ENCODE results near the gene EZH1.
"Not testable (repeated sequence)": the region's sequence is repeated elsewhere in the genome, so short reads cannot be mapped to it uniquely, and the experiment has no call there.

EZH1 gene

DNA sequence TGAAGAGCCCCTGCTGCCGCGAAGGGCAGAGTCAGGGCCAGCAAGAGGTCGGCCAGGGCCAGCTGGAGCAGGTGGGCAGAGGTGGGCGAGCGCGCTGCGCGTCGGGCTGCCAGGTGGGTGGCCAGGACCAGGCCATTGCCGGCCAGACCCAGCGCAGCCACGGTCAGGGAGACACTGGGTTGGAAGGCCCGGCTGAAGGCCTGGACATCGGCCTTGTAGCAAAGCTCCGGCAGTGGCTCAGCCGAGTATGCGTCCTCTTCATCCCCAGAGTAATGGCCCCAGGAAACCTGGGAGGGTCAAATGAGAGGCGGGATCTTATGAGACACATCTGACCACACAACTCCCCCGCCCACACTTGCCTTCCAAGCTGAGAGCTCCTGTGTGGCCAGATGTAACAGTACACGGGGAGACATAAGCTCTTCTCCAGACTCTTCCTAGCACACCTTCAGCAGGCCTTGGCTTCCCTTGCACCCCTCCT lies 64.5 kb downstream of the EZH1 start:
- no peak for DNase-seq

DNA sequence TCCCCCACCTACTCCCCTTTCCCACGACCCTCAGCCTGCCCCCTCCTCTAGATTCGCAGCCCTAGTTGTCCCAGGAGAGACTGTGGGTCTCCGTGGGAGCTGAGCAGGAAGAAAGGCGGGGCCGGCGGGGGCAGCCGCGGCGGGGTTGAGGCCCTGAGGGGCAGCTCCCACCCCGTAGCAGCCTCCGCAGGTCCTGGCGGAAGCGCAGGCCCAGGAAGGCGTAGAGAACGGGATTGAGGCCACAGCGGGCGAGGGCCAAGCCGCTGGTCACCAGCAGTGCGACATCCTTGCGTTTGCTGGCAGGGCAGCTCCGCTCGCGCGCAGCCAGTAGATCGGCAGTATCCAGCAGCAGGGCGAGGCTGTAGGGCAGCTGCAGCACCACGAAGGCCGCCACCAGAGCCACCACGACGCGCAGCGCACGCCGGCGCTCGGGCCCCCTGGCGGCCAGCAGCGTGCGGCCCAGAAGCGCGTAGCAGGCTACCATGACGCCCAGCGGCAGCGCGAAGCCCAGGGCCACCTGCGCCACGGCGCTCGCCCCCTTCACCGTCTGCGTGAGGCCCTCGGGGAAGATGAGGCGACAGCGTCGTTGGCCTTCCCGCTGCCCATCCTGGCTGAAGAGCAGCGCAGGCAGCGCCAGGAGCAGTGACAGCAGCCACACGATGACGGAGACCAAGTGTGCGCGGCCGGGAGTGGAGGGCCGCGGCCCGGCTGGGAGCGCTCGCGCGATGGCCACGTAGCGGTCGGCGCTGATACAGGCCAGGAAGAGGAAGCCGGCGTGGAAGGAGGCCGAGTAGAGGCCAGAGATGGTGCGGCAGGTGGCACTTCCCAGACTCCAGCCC lies 65.1 kb downstream of the EZH1 start:
- peak; percentile 82 for DNase-seq

DNA sequence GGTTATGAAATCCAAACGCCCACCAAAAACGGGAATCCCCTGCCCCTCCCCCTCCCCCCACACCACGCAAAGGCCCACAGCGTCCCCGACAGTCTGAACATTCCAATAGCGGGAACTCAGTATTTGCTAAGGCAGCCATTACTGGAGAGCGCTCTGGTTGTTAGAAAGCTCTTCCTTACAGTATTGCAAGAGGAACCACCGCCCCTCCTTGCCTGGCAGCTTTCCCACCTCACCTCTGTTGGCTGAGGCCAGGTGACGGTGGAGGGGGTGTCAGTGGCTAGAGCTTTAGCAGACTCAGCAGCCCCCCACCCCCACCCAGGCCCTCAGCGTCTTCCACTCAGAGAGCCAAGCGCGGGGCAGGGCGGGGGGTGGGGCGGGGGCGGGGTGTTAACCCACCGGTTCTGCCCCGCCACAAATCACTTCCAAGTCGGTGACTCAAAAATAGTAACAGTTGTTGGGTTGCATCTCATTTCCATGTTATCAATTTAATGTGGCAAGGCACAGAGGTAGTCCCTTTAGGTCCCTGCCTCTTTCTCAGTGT lies 65.8 kb downstream of the EZH1 start:
- peak; percentile 49 for DNase-seq

DNA sequence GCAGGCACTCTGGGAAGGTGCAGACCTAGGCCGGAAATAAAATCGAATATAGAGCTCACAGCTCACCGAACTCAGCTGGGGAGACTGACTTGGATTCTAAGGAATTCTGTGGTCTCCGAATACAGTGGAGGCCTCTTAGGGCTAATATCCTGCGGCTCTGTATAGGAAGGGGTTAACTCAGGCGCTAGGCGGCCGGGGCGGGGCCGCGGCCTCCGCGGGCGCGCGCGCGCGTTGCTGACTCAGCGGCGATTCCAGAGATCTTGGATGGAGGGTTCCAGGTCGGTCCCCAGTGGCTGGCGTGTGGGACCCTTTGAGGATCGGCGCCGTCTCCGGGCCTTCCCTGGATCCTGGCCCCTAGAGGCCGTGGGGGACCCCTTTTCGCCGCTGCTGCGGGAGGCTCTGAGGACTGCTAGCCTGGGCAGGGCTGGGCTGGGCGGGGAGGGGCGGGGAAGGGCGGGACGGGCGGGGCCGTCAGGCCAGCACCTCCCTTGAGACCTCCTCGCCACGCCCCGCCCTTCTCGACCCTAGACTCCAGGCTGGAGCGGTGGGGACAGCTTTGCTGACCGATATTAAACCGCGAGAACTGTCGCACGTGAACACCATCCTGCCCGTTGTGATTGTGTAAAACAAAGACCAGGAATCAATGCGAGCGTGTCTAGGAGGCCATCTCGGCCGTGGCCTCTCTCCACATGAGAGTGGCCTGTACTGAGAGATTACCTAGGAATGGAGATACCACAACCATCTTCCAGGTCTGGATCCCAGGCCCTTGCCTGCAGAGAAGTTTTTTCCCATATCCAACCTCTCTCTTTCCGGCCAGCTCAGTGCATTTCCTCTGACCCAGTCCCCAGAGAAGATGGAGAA lies 66.7 kb downstream of the EZH1 start:
- peak; percentile 83 for DNase-seq

DNA sequence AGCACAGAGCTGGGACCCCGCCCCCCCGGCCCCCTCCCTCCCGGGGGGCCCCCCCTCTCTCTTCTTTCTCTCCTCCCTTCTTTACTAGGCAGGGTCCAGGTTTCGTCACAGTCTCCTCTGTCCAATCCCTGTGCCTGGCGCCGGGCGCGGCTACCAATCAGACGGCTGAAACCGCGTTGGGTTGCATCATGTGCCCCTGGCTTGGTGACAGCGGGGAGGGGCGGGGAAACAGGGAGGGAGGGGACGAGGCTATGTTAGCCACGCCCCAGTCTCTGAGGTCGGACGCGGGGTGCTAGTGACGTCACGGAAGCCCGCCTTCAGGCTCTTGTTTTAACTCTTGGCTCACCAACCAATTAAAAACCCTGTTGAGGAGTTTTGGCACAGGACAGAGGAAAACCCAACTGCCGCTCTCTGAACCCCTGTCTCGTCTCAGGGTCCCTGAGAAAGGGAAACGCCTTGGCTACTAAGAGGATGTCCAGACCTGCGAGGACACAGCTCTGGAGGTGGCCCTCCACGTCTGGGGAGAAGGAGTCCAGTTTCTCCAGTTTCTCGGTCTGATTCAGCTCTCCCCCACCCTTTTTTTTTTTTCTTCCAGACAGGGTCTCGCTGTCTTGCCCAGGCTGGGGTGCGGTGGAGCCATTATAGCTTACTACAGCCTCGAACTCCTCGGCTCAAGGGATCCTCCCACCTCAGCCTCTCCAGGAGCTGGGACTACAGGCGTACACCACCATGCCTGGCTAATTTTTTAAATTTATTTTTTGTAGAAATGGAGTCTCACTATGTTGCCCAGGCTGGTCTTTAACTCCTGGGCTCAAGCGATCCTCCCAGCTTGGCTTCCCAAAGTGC lies 67.6 kb downstream of the EZH1 start:
- peak; percentile 100 for DNase-seq

DNA sequence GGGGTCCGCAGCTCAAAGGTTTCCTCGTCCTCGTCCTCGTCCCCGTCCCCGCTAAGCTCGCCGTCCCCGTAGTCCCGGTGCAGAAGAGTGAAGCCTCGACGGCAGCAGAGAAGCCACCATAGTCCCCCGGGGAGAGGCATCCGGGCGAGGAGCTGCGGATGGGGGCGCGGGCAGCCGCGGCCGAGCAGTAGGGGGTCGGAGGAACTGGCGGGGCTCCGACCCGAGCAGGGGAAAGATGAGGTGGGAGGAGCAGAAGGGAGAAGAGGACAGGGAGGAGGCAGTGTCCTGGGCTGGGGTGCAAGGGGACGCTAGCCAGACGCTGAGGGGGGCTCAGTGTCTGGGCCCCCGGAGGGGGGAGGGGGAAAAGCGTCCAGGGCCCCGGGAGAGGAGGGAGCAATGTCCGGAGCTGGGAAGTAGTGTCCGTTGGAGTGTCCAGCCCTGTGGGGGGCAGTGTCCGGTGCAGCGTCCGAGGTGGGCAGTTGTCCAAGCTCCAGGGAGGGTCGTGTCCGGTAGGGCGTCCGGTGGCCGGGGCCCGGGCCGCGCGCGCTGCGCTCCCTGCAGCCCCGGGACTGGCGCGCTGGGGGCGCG lies 68.3 kb downstream of the EZH1 start, which contains the start of gene PLEKHH3:
Gene PLEKHH3, minus strand, starts transcription at position 571 of the 588 bp plus-strand sequence. Its CDS starts 431 bp downstream, at position 140.
- no peak for DNase-seq

DNA sequence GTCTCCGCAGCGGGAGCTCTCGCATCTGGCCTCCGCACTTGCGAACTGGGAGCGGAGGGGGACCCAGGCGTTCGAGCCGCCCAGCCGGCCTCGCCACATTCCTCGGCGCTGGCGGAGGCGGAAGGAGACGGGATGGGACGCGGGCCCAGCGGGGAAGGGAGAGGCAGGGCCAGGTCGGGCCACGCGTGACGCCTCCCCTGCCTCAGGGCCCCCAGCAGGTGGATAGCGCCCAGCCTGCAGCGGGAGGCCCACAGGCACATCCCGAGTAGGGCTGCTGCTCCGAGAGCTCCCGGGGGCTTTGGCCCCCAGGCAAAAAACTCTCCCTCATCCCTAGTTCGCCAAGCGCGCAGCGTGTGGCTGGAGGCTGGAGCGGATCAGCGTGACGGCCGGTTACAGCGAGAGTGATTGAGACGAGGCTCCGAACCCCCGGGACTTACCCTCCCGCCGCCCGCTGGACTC lies 68.8 kb downstream of the EZH1 start:
- no peak for DNase-seq

DNA sequence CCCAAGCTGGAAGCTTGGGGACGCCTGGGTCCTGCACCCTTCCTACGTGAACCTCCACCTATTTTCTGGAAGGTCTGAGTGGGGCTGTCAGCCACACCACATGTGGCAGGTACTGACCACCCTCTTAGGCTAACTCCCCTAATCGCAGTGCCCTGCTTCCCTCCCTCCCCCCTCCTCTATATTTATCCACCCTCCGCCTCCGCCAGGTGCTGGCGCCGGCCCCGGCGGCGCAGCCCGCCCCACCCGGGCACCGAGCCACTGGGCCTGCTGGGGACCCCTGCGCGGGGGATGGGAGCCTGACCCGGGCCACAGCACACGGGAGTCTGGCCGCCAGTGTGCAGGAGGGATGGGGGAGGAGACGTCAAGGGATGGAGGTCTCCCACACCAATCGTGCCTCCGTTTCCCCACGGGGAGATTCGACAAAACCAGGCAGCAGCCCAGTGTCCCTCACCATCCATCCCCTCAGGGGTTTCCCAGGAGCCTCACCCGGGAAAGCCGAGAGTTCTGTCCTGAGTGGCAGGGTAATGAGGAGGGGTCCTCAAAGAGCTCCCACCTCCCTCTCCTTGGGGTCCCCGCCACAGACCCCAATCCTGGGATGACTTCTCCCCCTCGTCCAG lies 69.4 kb downstream of the EZH1 start:
- no peak for DNase-seq

DNA sequence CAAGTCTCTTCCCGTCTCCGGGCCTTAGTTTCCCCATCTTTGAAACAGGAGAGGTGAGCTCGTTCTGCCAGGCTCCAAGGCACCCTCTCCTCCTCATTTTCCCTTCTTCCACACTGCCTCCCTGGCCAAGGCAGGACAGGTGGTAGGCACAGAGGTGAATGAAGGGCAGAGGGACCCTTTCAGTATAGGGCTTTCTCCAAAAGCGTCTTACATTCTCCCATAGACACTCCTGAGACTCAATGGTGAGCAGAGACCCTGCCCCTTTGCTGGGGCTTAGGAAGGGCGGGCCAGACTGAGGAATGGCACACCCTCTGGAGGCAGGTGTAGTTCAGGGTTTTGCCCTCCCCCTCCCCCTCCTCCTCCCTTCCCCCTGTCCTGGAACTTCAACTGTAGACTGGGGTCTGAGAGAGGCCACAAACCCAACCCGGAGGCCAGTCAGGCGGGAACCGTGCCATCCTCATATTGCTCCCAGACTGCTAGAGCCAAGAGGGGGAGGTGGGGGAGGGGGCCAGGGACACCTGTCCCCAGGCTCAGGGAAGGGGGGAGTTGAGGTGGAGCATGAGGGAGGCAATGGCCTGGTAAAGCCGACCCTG lies 70.0 kb downstream of the EZH1 start:
- DNase-seq: no peak

DNA sequence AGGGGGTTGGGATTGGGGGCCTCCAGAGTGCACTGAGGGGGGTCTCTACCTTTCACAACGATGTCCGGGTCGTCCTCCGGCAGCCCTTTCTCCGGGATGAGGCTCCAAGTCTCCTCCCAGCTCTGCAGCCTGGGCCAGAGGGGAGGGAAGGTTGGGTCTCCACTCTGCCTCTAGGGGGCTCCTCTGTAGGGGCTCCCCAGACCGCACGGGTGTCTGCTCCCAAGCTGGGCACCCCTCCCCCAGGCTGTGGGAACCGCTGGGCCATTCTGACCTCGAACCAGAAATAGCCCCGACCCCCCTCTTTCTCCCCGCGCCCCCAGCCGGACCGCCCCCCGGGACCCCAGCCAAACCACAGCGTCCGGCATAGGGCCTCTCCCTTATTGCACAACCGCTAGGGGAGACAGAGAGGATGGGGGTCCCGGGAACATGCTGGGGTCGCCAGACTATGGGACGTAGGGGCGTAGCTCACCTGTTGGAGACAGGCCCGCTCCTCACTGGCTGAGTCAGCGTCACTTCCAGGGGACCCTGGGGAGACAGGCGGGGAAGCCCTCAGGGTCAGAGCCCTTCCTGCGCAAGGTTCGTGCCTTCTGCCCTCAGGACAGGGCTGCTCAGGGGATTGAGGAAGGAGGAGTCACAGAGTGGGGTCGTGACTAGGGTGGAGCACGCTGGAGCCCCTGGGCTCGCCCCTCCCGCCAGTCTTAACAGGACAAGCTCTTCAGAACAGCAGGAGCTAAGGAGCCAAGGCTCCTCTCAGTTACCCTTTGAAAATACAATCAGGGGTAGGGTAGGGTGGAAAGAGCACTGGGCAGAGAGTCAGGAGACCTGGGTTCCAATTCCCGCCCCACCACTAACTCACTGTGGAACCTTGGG lies 70.7 kb downstream of the EZH1 start:
- DNase-seq: no peak

DNA sequence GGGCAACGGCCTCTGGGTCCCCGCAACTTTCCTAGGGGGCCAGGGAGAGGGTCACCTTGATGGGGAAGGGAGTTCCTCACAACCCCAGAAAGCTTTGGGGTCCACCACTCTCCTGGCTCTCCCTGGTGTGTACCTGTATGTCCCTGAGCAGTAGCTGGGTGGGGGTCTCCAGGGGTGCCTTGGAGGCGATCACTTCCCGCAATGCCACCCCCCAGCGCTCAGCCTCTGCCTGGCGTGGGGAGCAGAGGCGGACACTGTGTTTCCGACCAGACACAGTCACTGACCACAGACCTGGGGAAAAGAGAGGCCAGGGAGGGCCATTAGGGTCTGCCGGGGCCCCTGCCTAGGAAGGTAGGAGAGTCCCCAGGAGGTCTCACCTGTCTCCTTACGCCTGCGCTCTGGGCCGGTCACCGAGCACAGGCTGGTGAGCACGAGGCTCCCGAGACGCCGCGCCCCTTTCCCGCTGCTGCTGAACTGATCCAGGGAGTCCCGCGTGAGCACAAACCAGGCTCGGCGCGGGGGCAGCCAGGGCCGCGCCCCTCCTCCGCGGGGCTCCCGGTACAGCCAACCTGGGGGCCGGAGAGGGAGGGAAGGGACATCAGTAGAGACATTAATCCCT lies 71.5 kb downstream of the EZH1 start:
- DNase-seq: no peak

DNA sequence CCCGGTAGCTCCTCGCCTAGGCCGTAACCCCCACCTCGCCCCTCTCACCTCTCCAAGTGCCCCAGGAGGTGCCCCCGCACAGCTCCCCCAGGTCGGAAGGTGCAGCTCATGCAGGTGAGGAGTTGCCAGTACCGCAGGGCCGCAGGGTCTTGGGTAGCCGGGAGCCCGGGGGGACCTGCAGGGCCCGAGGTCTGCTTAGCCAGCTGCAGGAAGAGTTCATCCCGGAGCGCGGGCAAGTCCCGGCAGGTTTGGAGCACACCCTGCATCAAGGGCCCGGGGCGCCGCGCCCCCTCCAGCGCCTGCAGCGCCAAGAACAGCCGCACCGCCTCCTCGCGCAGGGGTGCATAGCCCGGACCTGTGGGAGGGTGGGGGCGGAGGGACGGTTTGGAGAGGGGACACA lies 72.8 kb downstream of the EZH1 start:
- DNase-seq: no peak

DNA sequence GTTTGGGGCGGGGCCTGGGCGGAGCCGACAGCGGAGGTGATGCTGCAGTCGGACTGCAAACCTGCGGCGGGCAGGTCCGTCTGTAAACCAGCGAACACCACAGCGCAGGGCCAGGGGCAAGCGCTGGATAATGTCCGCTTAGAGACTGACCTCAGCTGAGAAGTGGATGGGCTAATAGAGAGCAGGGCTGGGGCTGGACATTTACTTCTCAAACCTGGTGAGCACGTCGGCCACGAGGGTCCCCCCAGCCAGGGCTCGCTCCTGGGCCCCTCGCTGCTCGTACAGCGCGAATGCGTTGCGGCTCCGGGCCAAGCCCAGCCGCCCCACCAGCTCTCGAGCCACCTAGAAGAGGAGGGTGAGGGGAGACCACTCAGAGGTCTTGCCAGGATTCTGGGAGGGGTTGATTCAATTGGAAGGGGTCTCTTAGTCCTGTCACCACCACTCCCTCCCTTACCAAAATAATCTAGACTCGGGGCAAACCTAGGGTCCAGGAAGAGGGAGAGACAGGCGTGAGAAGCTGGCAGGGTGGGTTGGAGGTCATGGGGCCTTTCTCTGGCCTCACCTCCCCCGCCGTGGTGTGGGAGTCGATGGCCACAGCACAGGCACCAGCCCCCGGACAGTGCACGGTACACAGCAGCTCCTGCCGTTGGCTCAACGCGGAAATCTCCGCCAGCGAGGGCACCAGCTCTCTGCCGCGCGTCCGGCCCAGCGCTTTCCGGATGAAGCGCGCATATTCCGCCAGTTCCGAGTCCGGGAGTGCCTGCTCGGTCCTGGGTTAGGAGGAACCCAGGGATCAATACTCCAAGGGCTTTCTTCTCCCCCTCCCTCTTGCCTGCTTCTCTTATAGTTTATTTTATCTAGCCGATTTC lies 73.8 kb downstream of the EZH1 start:
- DNase-seq: no peak

DNA sequence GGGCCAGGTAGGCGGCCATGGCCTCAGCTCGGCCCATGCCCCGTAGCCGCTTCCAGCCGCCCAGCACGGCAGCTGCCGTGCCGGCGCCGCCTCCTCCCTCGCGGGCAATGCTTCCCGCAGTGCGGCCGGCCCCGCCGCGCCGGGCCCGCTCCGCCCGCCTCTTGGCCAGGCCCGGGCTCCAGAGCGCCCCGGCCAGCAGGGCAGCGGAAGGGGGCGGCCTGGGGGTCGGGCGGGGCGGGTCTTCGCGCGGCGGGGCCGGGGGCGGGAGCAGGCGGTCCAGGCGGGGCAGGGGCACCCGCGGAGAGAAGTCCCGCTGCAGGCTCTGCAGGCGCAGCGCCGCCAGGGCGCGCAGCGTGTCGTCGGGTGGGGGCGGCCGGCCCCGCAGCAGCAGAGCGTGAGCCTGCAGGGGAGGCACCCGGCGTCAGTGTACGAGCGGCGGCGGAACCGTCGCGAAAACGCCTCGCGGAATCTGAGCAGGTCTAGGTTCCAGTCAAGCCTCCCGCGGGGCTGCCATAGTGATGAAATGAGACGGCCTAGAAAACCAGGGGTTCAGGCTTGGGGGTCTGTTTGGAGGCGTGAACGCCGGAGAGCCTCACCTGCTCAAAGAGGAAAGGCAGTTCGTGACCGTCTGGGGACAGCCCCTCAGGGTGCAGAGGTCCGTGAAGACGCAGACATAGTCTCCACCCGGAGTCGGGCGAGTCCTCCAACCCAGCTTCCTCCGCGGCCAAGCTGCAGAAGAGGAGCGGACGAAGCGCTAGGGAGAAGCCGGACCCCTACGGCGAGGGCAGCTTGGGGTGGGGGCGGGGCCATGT lies 74.7 kb downstream of the EZH1 start:
- DNase-seq: peak; percentile 59

DNA sequence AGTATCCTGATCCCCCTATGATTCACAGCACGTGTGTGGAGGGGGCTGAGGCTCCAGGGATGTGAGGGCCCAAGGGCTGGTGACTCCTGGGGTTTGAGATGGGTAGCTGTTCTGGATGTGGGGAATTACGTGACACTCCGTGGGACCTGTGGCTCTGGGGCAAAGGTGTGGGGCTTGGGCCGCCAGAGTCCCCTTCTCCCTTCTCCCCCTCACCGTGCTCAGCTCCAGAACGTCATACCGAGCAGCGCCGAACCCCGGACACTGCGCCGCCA lies 75.2 kb downstream of the EZH1 start:
- DNase-seq: no peak

DNA sequence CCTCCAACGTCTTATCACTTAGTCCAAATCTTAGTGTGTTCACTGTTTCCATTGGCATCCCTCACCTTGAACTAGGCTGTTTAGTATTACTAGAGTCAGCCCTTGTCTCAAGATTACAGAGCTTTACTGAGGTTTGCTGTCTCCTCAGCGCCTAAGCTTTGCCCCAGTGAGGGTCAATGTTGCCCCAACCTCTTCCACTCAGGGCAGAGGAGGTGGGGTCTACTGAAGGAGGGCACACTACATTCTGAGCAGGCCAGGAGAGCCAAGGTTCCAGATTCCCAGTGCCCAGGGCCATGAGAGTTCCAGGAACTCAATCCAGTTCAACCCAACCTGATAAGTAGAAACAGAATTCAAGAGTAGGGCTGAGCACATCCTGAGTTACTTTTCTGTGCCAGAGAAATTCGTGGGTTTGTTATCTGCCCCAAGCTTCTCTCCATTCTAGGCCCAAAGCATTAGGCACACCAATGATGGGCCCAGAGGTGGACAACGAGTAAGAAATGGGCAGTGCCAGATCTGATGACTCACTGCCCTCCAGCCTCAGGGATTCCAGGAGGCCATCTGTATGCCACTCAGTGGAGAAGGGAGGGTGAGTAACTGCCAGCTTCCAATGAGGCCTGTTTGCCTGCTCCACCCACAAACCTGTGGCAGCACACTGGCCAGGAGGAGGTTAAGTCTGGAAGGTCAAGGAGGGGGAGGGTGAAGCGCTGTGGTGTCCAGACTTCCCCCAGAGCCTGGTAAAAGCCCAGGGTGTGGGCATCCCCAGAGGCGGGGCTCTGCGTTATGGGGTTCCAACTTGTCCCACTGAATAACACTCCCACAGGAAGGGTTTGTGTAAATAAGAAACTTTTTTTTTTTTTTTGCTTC lies 77.5 kb downstream of the EZH1 start:
- DNase-seq: no peak

DNA sequence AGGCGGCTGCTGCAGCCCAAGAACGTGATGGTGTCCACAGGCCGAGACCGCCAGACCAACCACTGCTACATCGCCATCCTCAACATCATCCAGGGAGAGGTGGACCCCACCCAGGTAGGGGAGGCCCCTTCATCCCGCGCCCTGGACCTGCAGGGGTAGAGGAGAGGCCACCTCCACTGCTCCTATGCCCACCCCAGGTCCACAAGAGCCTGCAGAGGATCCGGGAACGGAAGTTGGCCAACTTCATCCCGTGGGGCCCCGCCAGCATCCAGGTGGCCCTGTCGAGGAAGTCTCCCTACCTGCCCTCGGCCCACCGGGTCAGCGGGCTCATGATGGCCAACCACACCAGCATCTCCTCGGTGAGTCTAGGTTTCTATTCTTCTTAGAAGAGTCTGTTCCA lies 78.7 kb downstream of the EZH1 start:
- DNase-seq: not testable (repeated sequence)

Measured in activated CD4-positive, alpha-beta T cell treated with anti-CD3 and anti-CD28 coated beads for 48 hours (primary cell).